HepG2 (cell line): ENCODE results near the gene NOC3L. TPM values are rescaled to one million over a fixed set of nuclear protein-coding genes. Genes with fewer than 3 reads are reported as not detected.

Experiments
- ARNTL ChIP-seq: sonication (generic); formaldehyde crosslinking; IDR thresholded peaks from 2 replicates; pipeline ENCODE4 v1.4.0; 2020; ENCODE audit warnings: mild to moderate bottlenecking, missing genetic modification reagents
- FOXM1 ChIP-seq: sonication (generic); formaldehyde crosslinking; IDR thresholded peaks from 2 replicates; pipeline ENCODE4 v1.5.0; 2020; ENCODE audit warnings: missing genetic modification reagents
- HDAC2 ChIP-seq: sonication (generic); formaldehyde crosslinking; IDR thresholded peaks from 2 replicates; pipeline ENCODE4 v1.4.0; 2020; ENCODE audit warnings: missing genetic modification reagents
- HNF1B ChIP-seq: sonication (generic); formaldehyde crosslinking; IDR thresholded peaks from 2 replicates; pipeline ENCODE4 v1.5.1; 2020; ENCODE audit warnings: mild to moderate bottlenecking, moderate library complexity, missing genetic modification reagents
- HOXA7 ChIP-seq: sonication (generic); formaldehyde crosslinking; IDR thresholded peaks from 2 replicates; pipeline ENCODE4 v1.8.1; 2022; ENCODE audit warnings: mild to moderate bottlenecking, missing genetic modification reagents, moderate library complexity
- JUNB ChIP-seq: sonication (generic); formaldehyde crosslinking; IDR thresholded peaks from 2 replicates; pipeline ENCODE4 v1.8.0; 2022; ENCODE audit warnings: missing genetic modification reagents, mild to moderate bottlenecking, borderline replicate concordance
- MATR3 ChIP-seq: sonication (generic); formaldehyde crosslinking; IDR thresholded peaks from 2 replicates; pipeline ENCODE4 v1.4.0; 2020; ENCODE audit warnings: missing genetic modification reagents
- MIXL1 ChIP-seq: IDR thresholded peaks from 2 replicates; pipeline ENCODE4 v1.6.1; 2016
- NR3C1 ChIP-seq: sonication (generic); formaldehyde crosslinking; IDR thresholded peaks from 2 replicates; pipeline ENCODE4 v1.4.0; 2020; ENCODE audit warnings: missing genetic modification reagents
- PITX1 ChIP-seq: sonication (generic); formaldehyde crosslinking; IDR thresholded peaks from 2 replicates; pipeline ENCODE4 v1.5.1; 2020; ENCODE audit warnings: mild to moderate bottlenecking, missing genetic modification reagents
- POLR2AphosphoS2 ChIP-seq: IDR thresholded peaks from 2 replicates; pipeline ENCODE4 v1.6.1; 2011; ENCODE audit warnings: low read depth, low read length, improper control_type of control experiment
- PTBP1 ChIP-seq: fragments of 200-400 bp; formaldehyde crosslinking; IDR thresholded peaks from 2 replicates; pipeline ENCODE4 v1.6.1; 2018; ENCODE audit warnings: low read length, low read depth; ENCODE audit not compliant: poor library complexity, severe bottlenecking
- RBAK ChIP-seq: sonication (generic); formaldehyde crosslinking; IDR thresholded peaks from 2 replicates; pipeline ENCODE4 v1.5.1; 2020; ENCODE audit warnings: mild to moderate bottlenecking, missing genetic modification reagents
- RELA ChIP-seq: sonication (generic); formaldehyde crosslinking; IDR thresholded peaks from 2 replicates; pipeline ENCODE4 v1.4.0; 2020; ENCODE audit warnings: missing genetic modification reagents
- RNF2 ChIP-seq: fragments of 450-650 bp; conservative IDR thresholded peaks from 2 replicates; pipeline ENCODE4 v1.6.1; 2016; ENCODE audit warnings: low read depth
- TFDP2 ChIP-seq: sonication (generic); formaldehyde crosslinking; IDR thresholded peaks from 2 replicates; pipeline ENCODE4 v1.4.0; 2020; ENCODE audit warnings: missing genetic modification reagents
- ZNF232 ChIP-seq: sonication (generic); formaldehyde crosslinking; IDR thresholded peaks from 2 replicates; pipeline ENCODE4 v1.4.0; 2020; ENCODE audit warnings: missing genetic modification reagents, borderline replicate concordance
- ZNF335 ChIP-seq: sonication (generic); formaldehyde crosslinking; IDR thresholded peaks from 2 replicates; pipeline ENCODE4 v1.4.0; 2020; ENCODE audit warnings: missing genetic modification reagents
- ZNF343 ChIP-seq: sonication (generic); formaldehyde crosslinking; IDR thresholded peaks from 2 replicates; pipeline ENCODE4 v1.4.0; 2020; ENCODE audit warnings: mild to moderate bottlenecking, missing genetic modification reagents
- ZNF543 ChIP-seq: sonication (generic); formaldehyde crosslinking; IDR thresholded peaks from 2 replicates; pipeline ENCODE4 v1.4.0; 2020; ENCODE audit warnings: mild to moderate bottlenecking, missing genetic modification reagents
- ZNF562 ChIP-seq: sonication (generic); formaldehyde crosslinking; IDR thresholded peaks from 2 replicates; pipeline ENCODE4 v1.8.0; 2022; ENCODE audit warnings: missing genetic modification reagents, borderline replicate concordance
- ZNF564 ChIP-seq: sonication (generic); formaldehyde crosslinking; IDR thresholded peaks from 2 replicates; pipeline ENCODE4 v1.8.1; 2023; ENCODE audit warnings: mild to moderate bottlenecking, missing genetic modification reagents
- ZNF609 ChIP-seq: sonication (generic); formaldehyde crosslinking; IDR thresholded peaks from 2 replicates; pipeline ENCODE4 v1.4.0; 2020; ENCODE audit warnings: mild to moderate bottlenecking, missing genetic modification reagents, borderline replicate concordance
- ZNF713 ChIP-seq: sonication (generic); formaldehyde crosslinking; IDR thresholded peaks from 2 replicates; pipeline ENCODE4 v1.4.0; 2020; ENCODE audit warnings: mild to moderate bottlenecking, missing genetic modification reagents
- polyA plus RNA-seq, 8 experiments: library from polyadenylated mRNA; depleted of rRNA in 3 of 8; stranded (reverse) in 7 of 8; unstranded in 1 of 8; fragments of >200 nt; fragmentation: Illumina TruSeq in 4 of 8; extraction: Trizol in 4 of 8; gene quantifications; 2 replicates each; pipeline versions ENCODE4 v1.2.1 to v1.2.3, GENCODE V29; 2011 to 2016; ENCODE audit warnings: low read depth in 4 of 8, missing spikeins in 1 of 8, mixed read lengths in 1 of 8; ENCODE audit not compliant: insufficient read depth in 1 of 8
- total RNA-seq, 5 experiments: library from RNA; depleted of rRNA; stranded (reverse); fragments of >200 nt; fragmentation: Illumina TruSeq; extraction: Trizol; gene quantifications; 2 replicates each; pipeline ENCODE4 v1.2.3, GENCODE V29; 2016; ENCODE audit warnings: low read depth in 1 of 5

NOC3L gene
- total and polyA plus RNA-seq, 2 of the 13 experiments (the other 11 are each of a cell fraction or from before 2014, with no cell fraction given), result 7.8 to 36.6 TPM

DNA sequence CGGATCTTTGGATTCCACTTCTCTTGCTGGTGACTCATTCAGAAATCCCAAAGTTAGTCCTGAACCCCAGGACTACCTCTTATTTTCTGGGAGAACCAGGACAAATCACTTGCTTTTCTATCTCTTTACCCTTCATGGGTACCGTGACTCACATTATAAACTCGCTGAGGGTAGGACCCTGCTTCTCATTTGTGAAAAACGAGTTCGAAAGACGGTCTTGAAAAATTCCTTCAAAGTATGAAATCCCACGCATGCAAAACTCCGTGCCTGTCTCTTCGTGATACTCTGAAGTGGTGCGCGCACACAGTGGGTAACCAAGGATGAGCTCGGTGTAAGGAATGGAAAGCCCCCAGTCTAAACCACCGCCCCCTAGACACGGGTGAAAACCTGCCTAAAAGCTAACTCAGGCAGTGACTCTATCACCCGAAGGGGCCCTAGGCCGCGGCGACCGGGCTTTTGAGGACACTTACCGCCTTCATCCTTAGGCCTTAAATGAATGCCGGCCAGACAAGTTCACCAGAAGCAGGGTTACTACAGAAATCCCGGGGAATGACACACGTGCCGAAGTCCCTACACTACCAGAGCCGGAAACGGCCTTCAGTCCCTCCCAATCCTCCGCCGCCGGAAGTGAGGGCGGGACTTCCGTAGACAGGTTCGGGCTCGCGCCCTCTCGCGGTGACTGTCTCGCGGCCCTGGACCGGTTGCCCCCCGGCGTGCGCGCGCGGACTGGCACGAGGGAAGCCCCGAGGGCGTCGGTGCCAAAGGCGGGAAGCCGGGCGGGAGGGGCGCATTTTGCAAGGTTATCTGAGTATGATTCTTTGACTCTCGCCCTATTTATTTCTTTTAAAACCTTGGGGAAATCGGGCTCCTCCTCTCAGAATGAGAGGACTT lies at the start of gene NOC3L (continued):
- TF ChIP-seq ZNF609, result no peak; the same call in none of the 2 replicates
- peak; percentile 89 for TF ChIP-seq ARNTL (CRISPR knock-in tag)
- peak; percentile 86; the same call in 1 of the 2 replicates for TF ChIP-seq ZNF543
- TF ChIP-seq MIXL1 (CRISPR knock-in tag), result peak; percentile 85
- peak; percentile 98 for TF ChIP-seq TFDP2 (CRISPR knock-in tag)
- TF ChIP-seq POLR2AphosphoS2, result no peak
- peak; percentile 96 for TF ChIP-seq ZNF564 (CRISPR knock-in tag)
- TF ChIP-seq JUNB (CRISPR knock-in tag), result peak; percentile 67; the same call in 1 of the 2 replicates
- TF ChIP-seq HDAC2 (CRISPR knock-in tag), result peak; percentile 85
- TF ChIP-seq ZNF343 (CRISPR knock-in tag), result peak; percentile 88; the same call in 1 of the 2 replicates
- peak; percentile 88; the same call in 1 of the 2 replicates for TF ChIP-seq FOXM1 (CRISPR knock-in tag)
- peak; percentile 85 for TF ChIP-seq PITX1 (CRISPR knock-in tag)
- TF ChIP-seq HNF1B, result peak; percentile 48; the same call in 1 of the 2 replicates
- peak; percentile 48; the same call in 1 of the 2 replicates for TF ChIP-seq RELA (CRISPR knock-in tag)
- no peak for TF ChIP-seq NR3C1 (CRISPR knock-in tag)
- no peak for TF ChIP-seq PTBP1
- 0 out of 2 replicates have a peak, but pooled peaks have one; percentile 61 for TF ChIP-seq RBAK (CRISPR knock-in tag)
- TF ChIP-seq MATR3 (CRISPR knock-in tag), result no peak
- peak; percentile 96 for TF ChIP-seq ZNF562
- TF ChIP-seq ZNF232 (CRISPR knock-in tag), result peak; percentile 92; the same call in 1 of the 2 replicates
- no peak for TF ChIP-seq ZNF713 (CRISPR knock-in tag)
- 0 out of 2 replicates have a peak, but pooled peaks have one; percentile 58 for TF ChIP-seq HOXA7 (CRISPR knock-in tag)
- TF ChIP-seq RNF2, result peak; percentile 99
- peak; percentile 90 for TF ChIP-seq ZNF335 (CRISPR knock-in tag)
